WTC11 (cell line): Measurements from ENCODE around the gene MAML3.

Source experiments
- CBFB ChIP-seq: sonication (generic); formaldehyde crosslinking; IDR thresholded peaks from 2 replicates; pipeline ENCODE4 v1.8.1; 2022; ENCODE audit warnings: mild to moderate bottlenecking, low read depth, missing genetic modification reagents
- FOXP1 ChIP-seq: sonication (generic); formaldehyde crosslinking; IDR thresholded peaks from 2 replicates; pipeline ENCODE4 v1.8.0; 2022; ENCODE audit warnings: missing genetic modification reagents, mild to moderate bottlenecking, moderate library complexity, borderline replicate concordance
- JUN ChIP-seq: sonication (generic); formaldehyde crosslinking; IDR thresholded peaks from 2 replicates; pipeline ENCODE4 v1.8.0; 2023; ENCODE audit warnings: mild to moderate bottlenecking, missing genetic modification reagents
- NFYB ChIP-seq: sonication (generic); formaldehyde crosslinking; conservative IDR thresholded peaks from 2 replicates; pipeline ENCODE4 v1.8.0; 2022; ENCODE audit warnings: low read depth, missing genetic modification reagents
- SMAD4 ChIP-seq: sonication (generic); formaldehyde crosslinking; IDR thresholded peaks from 2 replicates; pipeline ENCODE4 v1.8.0; 2022; ENCODE audit warnings: mild to moderate bottlenecking, missing genetic modification reagents
- TEAD4 ChIP-seq: sonication (generic); formaldehyde crosslinking; IDR thresholded peaks from 2 replicates; pipeline ENCODE4 v1.8.0; 2022; ENCODE audit warnings: mild to moderate bottlenecking, missing genetic modification reagents
- ZNF138 ChIP-seq: sonication (generic); formaldehyde crosslinking; conservative IDR thresholded peaks from 2 replicates; pipeline ENCODE4 v1.8.1; 2022; ENCODE audit warnings: mild to moderate bottlenecking, moderate library complexity, missing genetic modification reagents
- ZNF416 ChIP-seq: fragments of 250-450 bp; sonication (Bioruptor Pico); IDR thresholded peaks from 2 replicates; pipeline ENCODE4 v1.9.0; 2021; ENCODE audit warnings: mild to moderate bottlenecking, inconsistent platforms
- TF ChIP-seq, protein P1 (sequence below): fragments of 200-600 bp; IDR thresholded peaks from 2 replicates; pipeline ENCODE4 v1.8.0; 2022; ENCODE audit warnings: antibody characterized with exemption
- TF ChIP-seq, protein P2 (sequence below): sonication (generic); formaldehyde crosslinking; IDR thresholded peaks from 2 replicates; pipeline ENCODE4 v1.8.1; 2022; ENCODE audit warnings: mild to moderate bottlenecking, moderate library complexity, missing genetic modification reagents
- TF ChIP-seq, protein P3 (sequence below): sonication (generic); formaldehyde crosslinking; IDR thresholded peaks from 2 replicates; pipeline ENCODE4 v1.8.1; 2023; ENCODE audit warnings: mild to moderate bottlenecking, missing genetic modification reagents, moderate library complexity
- TF ChIP-seq, protein P4 (sequence below): sonication (generic); formaldehyde crosslinking; IDR thresholded peaks from 2 replicates; pipeline ENCODE4 v1.8.1; 2023; ENCODE audit warnings: mild to moderate bottlenecking, missing genetic modification reagents, moderate library complexity
- TF ChIP-seq, protein P5 (sequence below): sonication (generic); formaldehyde crosslinking; IDR thresholded peaks from 2 replicates; pipeline ENCODE4 v1.8.0; 2022; ENCODE audit warnings: mild to moderate bottlenecking, missing genetic modification reagents
- TF ChIP-seq, protein P6 (sequence below): sonication (generic); formaldehyde crosslinking; IDR thresholded peaks from 2 replicates; pipeline ENCODE4 v1.8.0; 2022; ENCODE audit warnings: mild to moderate bottlenecking, missing genetic modification reagents

DNA sequence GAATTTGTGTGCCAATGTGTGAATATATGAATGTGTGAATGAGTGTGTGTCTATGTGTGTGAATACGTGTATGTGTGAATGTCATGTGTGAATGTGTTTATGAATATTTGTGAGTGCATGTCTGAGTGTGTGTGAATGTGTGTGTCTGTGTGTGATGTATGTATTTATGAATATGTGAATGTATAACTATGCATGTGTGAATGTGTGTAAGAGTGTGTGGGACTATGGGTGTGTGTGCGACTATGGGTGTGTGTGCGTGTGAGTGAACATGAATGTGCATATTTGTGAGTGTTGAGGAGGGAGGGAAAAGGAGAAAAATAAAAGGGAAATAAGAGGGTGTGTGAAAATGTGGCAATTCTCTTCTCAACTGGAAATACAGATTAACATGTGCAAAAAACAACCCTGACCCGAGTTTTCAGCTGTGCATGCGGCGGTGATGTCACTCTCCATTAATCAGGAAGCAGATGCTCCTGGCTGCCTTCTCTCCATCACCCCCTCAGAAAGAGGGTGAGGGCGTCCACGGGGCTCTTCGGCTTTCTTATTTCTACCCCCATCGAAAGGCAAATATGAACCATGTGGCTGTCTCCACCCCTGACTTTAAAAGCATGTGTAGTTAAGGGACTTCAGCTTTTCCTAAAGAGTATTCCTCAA, 219.8 kb downstream of the MAML3 start:
- TF ChIP-seq TEAD4: no peak
- TF ChIP-seq ZNF416 (CRISPR knock-in tag): no peak
- TF ChIP-seq, protein P1, sequence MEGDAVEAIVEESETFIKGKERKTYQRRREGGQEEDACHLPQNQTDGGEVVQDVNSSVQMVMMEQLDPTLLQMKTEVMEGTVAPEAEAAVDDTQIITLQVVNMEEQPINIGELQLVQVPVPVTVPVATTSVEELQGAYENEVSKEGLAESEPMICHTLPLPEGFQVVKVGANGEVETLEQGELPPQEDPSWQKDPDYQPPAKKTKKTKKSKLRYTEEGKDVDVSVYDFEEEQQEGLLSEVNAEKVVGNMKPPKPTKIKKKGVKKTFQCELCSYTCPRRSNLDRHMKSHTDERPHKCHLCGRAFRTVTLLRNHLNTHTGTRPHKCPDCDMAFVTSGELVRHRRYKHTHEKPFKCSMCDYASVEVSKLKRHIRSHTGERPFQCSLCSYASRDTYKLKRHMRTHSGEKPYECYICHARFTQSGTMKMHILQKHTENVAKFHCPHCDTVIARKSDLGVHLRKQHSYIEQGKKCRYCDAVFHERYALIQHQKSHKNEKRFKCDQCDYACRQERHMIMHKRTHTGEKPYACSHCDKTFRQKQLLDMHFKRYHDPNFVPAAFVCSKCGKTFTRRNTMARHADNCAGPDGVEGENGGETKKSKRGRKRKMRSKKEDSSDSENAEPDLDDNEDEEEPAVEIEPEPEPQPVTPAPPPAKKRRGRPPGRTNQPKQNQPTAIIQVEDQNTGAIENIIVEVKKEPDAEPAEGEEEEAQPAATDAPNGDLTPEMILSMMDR: no peak
- TF ChIP-seq CBFB (CRISPR knock-in tag): no peak
- TF ChIP-seq, protein P2, sequence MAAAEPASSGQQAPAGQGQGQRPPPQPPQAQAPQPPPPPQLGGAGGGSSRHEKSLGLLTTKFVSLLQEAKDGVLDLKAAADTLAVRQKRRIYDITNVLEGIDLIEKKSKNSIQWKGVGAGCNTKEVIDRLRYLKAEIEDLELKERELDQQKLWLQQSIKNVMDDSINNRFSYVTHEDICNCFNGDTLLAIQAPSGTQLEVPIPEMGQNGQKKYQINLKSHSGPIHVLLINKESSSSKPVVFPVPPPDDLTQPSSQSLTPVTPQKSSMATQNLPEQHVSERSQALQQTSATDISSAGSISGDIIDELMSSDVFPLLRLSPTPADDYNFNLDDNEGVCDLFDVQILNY: no peak
- TF ChIP-seq NFYB (CRISPR knock-in tag): no peak
- TF ChIP-seq, protein P3, sequence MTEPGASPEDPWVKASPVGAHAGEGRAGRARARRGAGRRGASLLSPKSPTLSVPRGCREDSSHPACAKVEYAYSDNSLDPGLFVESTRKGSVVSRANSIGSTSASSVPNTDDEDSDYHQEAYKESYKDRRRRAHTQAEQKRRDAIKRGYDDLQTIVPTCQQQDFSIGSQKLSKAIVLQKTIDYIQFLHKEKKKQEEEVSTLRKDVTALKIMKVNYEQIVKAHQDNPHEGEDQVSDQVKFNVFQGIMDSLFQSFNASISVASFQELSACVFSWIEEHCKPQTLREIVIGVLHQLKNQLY: no peak
- TF ChIP-seq, protein P4, sequence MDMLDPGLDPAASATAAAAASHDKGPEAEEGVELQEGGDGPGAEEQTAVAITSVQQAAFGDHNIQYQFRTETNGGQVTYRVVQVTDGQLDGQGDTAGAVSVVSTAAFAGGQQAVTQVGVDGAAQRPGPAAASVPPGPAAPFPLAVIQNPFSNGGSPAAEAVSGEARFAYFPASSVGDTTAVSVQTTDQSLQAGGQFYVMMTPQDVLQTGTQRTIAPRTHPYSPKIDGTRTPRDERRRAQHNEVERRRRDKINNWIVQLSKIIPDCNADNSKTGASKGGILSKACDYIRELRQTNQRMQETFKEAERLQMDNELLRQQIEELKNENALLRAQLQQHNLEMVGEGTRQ (CRISPR knock-in tag): no peak
- TF ChIP-seq, protein P5, sequence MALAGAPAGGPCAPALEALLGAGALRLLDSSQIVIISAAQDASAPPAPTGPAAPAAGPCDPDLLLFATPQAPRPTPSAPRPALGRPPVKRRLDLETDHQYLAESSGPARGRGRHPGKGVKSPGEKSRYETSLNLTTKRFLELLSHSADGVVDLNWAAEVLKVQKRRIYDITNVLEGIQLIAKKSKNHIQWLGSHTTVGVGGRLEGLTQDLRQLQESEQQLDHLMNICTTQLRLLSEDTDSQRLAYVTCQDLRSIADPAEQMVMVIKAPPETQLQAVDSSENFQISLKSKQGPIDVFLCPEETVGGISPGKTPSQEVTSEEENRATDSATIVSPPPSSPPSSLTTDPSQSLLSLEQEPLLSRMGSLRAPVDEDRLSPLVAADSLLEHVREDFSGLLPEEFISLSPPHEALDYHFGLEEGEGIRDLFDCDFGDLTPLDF: no peak
- no peak for TF ChIP-seq ZNF138
- TF ChIP-seq, protein P6, sequence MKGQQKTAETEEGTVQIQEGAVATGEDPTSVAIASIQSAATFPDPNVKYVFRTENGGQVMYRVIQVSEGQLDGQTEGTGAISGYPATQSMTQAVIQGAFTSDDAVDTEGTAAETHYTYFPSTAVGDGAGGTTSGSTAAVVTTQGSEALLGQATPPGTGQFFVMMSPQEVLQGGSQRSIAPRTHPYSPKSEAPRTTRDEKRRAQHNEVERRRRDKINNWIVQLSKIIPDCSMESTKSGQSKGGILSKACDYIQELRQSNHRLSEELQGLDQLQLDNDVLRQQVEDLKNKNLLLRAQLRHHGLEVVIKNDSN (CRISPR knock-in tag): no peak
- TF ChIP-seq FOXP1 (CRISPR knock-in tag): no peak
- no peak for TF ChIP-seq JUN (CRISPR knock-in tag)
- no peak for TF ChIP-seq SMAD4
